HG03103 (cell line): ENCODE results near the gene TEX264.
"Not testable (repeated sequence)": the region's sequence is repeated elsewhere in the genome, so short reads cannot be mapped to it uniquely, and the experiment has no call there.

ENCODE experiments used
- ATAC-seq: cut with Tn5 transposase; IDR thresholded peaks from one replicate; pipeline ENCODE4 v1.9.1; 2021; ENCODE audit warnings: low read depth; ENCODE audit not compliant: unreplicated experiment

The TEX264 gene, protein sequence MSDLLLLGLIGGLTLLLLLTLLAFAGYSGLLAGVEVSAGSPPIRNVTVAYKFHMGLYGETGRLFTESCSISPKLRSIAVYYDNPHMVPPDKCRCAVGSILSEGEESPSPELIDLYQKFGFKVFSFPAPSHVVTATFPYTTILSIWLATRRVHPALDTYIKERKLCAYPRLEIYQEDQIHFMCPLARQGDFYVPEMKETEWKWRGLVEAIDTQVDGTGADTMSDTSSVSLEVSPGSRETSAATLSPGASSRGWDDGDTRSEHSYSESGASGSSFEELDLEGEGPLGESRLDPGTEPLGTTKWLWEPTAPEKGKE

GRCh38 chr3:51670823-51671733 lies at the start of gene TEX264:
Gene TEX264, plus strand, starts transcription at chr3:51671252. Its CDS starts 3,053 bp downstream, at chr3:51674305.
- peak; percentile 64 for ATAC-seq

- ATAC-seq = no peak
These were observed 48.6 kb upstream of the TEX264 start for GRCh38 chr3:51622413-51622812.

DNA sequence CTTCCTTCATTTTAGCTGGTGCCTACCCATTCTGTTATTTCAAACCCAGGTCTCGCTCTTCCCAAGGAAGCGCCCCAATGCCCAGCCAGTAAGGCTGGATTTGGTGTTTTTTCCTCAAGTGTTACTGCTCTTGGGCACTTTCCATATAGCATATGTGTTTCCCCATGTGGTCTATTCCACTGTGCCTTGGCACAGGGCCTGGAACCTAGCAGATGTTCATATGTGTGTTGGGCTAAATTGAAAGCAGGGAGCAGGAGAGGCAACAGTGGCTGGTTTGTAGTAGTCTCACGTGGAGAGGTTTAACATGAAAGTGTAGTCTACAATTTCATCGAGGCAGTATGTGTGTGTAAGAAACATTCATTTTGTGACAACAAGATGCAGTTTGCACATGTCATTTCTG lies 48.2 kb upstream of the TEX264 start:
- no peak for ATAC-seq

- ATAC-seq = no peak
These were observed 40.5 kb upstream of the TEX264 start for GRCh38 chr3:51630513-51630912.

DNA sequence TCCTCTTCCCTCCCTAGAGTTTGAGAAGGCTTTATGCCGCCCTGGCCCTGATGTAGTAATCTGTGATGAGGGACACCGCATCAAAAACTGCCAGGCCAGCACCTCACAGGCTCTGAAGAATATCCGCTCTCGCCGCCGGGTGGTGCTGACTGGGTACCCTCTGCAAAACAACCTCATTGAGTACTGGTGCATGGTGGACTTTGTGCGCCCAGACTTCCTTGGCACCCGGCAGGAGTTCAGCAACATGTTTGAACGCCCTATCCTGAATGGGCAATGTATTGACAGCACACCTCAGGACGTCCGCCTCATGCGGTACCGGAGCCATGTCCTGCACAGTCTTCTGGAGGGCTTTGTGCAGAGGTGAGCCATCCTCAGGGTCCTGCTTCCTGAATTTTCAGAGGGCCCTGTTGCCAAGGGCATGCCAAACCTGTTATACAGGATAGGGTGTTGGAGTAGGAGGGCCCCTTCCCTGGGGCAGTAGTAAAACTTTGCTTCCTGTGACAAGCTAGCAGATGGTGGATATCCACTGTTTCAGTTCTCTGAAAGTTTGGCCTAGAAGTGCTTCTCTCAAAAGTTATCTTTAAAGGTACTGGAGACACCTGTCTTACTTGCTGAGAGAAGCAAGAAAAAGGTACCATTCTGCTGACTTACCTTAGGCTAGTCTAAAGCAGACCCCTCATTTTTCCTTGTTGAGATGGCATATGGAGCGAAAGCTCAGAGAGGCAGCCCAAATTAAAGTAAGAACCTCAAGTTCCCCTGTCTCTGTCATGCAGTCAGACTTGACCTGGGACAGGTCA lies 33.7 kb upstream of the TEX264 start:
- no peak for ATAC-seq

GRCh38 chr3:51637941-51638471 lies 33.0 kb upstream of the TEX264 start:
- ATAC-seq = no peak

DNA sequence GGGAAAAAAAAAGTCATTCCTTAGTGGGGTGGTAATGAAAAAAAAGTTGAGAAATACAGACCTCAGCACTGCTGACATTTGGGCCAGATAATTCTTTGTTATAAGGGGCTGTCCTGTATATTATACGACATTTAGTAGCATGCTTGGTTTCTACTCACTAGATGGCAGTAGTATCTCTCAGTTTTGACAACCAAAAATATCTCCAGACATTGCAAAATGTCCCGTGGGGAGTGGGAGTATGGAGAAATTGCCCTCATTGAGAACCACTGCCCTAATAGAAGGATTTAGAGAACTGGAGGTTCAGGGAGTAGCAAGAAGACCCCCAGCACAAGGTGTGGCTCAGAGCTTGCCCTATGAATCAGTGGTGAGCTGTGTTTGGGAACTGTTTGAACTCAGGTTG lies 28.6 kb upstream of the TEX264 start:
- ATAC-seq = no peak

GRCh38 chr3:51646091-51646490 lies 25.0 kb upstream of the TEX264 start:
- no peak for ATAC-seq

DNA sequence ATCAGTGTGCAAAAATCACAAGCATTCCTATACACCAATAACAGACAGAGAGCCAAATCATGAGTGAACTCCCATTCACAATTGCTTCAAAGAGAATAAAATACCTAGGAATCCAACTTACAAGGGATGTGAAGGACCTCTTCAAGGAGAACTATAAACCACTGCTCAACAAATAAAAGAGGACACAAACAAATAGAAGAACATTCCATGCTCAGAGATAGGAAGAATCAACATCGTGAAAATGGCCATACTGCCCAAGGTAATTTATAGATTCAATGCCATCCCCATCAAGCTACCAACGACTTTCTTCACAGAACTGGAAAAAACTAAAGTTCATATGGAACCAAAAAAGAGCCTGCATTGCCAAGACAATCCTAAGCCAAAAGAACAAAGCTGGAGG lies 18.9 kb upstream of the TEX264 start:
- not testable (repeated sequence) for ATAC-seq

DNA sequence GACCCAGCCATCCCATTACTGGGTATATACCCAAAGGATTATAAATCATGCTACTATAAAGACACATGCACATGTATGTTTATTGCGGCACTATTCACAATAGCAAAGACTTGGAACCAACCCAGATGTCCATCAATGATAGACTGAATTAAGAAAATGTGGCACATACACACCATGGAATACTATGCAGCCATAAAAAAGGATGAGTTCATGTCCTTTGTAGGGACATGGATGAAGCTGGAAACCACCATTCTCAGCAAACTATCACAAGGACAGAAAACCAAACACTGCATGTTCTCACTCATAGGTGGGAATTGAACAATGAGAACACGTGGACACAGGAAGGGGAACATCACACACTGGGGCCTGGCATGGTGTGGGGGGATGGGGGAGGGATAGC lies 17.6 kb upstream of the TEX264 start:
- ATAC-seq = not testable (repeated sequence)

GRCh38 chr3:51657234-51657633 lies 13.8 kb upstream of the TEX264 start:
- no peak for ATAC-seq

DNA sequence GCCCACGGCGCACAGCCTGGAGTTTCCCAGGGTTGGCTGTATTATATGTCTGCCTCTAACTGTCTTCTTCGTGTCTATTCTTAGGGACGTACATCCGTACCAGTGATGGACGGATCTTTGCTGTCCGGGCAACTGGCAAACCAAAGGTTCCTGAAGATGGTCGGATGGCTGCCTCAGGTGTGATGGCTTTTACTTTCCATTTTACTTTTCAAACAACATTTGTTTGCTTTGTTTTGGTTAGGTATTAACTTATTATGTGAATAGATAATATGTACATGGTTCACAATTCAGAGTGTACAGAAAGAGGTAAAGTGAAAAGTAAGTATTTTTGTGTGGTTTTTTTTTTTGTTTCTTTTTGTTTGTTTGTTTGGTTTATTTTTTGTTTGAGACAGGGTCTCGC lies 11.1 kb upstream of the TEX264 start:
- no peak for ATAC-seq

DNA sequence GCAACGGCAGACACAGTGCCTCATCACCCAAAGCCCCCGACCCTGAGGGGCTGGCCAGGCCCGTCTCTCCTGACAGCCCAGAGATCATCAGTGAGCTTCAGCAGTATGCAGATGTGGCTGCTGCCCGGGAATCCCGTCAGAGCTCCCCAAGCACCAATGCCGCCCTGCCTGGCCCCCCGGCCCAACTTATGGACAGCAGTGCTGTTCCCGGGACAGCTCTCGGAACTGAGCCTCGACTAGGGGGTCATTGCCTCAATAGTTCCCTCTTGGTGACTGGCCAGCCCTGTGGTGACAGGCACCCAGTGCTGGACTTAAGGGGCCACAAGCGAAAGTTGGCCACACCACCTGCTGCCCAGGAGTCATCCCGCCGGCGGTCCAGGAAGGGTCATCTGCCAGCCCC lies 8.6 kb upstream of the TEX264 start:
- ATAC-seq = no peak

- no peak for ATAC-seq
These were observed 2.3 kb upstream of the TEX264 start for GRCh38 chr3:51668756-51669155.

GRCh38 chr3:51669241-51670052 lies 1.6 kb upstream of the TEX264 start:
- no peak for ATAC-seq

DNA sequence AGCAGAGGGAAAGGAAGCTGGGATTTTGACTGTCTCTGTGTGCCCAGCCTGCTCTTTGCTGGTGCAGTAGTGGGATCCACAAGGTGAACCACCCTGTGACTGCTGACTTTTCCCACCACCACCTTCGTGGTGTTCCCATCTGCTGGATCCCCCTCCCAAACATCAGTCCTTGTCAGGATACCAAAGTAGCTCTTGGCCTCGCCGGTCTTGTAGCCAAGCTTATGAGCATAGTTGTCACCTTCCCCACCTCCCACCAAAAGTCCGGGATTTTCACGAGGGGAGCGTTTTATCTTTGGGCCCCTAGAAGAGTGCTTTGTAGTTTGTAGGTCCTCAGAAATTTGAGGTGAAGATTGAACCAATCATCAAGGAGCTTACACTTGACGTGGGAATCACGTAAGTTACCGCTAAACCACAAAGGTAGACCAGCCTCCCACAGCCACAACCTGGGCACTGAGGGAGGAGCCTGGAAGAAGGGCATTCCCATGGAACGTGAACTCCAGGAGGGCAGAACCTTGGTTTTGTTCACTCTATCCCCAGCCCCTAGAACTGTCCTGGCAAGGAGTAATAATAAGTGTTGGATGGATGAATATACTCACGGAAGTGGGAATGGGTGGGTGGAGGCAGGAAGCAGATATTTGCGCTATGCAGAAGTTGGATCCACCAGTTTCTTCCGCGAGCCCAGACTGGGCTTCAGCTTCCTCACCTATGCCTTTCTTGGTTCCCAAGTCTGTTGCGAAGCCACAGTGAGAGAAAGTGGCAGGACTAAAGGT lies 814 bp upstream of the TEX264 start:
- ATAC-seq = no peak

DNA sequence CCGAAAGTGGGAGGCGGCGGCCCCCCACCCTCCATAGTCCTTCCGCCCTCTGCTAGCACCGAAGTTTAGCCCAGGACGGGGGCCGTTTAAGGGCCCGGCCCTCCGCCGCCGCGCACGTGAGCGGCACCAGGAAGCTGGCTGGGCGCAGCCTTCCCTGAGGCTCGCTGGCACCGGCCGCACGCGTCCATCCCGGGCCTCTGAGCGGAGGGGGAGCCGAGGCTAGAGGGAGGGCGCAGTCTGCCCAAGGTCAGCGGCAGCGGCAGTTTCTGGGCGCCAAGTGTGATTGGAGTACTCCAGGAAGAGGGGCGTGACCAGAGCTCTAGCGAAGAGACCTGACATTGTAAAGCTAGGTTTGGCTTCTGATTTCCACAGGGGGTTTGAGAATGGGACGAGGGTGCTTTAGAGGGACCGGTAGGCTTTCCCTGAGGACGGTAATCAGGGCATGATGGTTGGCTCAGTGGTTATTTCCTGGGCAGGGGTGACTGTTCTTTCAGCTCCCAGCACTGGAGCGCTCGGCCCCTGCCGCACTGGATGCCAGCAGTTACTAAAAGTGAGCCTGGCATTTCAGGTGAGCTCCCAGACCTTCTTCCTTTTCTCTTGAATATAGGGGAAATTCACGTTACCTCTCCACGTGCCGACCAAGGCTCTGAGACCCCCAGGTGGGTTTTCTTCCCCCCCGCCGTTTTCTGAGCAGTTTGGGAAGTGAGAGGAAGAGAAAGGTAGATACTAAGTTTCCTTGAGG lies 853 bp downstream of the TEX264 start:
- ATAC-seq = peak; percentile 30

DNA sequence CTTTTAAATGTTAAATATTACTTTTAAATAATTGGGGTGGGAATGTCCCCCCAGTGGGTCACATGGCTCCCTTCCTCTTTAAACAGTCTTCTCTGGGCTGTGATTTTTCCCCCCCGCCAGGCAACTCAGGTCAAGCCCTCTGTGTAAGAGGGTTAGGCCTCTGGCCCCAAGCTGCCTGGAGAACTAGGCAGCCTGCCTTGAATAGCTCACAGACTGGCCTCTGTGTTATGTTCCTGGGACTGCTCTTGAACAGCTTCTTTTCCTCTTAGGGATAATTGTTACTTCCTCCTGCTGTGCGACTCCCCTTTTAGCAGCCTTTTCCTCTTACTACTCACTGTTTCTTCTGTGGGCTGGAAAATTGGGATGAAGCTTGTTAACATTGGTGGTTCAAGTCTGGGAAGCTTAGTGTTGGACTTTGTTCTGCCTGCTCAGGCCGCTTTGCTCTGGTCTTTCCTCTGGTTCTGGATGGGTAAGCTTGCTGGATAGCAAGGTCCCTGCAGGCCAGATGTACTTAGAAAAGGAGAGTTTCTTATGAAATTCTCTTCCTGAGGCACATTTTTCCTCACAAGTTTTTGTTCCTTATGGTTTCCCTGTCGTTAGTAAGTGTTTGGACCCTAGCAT lies 2.2 kb downstream of the TEX264 start:
- no peak for ATAC-seq
